GM21786 (cell line): ENCODE data around the gene FRAS1.
"Not testable (repeated sequence)": the region's sequence is repeated elsewhere in the genome, so short reads cannot be mapped to it uniquely, and the experiment has no call there.

Source experiments
- ATAC-seq: cut with Tn5 transposase; IDR thresholded peaks from one replicate; pipeline ENCODE4 v1.9.1; 2021; ENCODE audit not compliant: unreplicated experiment

FRAS1 gene

GRCh38 chr4:78207951-78208350, 150.8 kb downstream of the FRAS1 start:
- ATAC-seq, result no peak

- not testable (repeated sequence) for ATAC-seq
Measured at GRCh38 chr4:78208896-78209295, 151.8 kb downstream of the FRAS1 start.

GRCh38 chr4:78210694-78211410, 153.7 kb downstream of the FRAS1 start:
- no peak for ATAC-seq

- no peak for ATAC-seq
Measured at GRCh38 chr4:78213218-78213617, 156.1 kb downstream of the FRAS1 start.

GRCh38 chr4:78214078-78214477, 157.0 kb downstream of the FRAS1 start:
- ATAC-seq, result no peak

- ATAC-seq, result no peak
Measured at GRCh38 chr4:78217557-78217956, 160.4 kb downstream of the FRAS1 start.

- no peak for ATAC-seq
Measured at GRCh38 chr4:78218260-78218659, 161.1 kb downstream of the FRAS1 start.

GRCh38 chr4:78219825-78220224, 162.7 kb downstream of the FRAS1 start:
- ATAC-seq, result no peak

- ATAC-seq, result no peak
Measured at GRCh38 chr4:78220283-78220682, 163.2 kb downstream of the FRAS1 start.

- ATAC-seq, result no peak
Measured at GRCh38 chr4:78222575-78223186, 165.6 kb downstream of the FRAS1 start.

GRCh38 chr4:78225236-78225635, 168.1 kb downstream of the FRAS1 start:
- no peak for ATAC-seq

GRCh38 chr4:78226279-78226678, 169.2 kb downstream of the FRAS1 start:
- ATAC-seq, result no peak

GRCh38 chr4:78227411-78228057, 170.4 kb downstream of the FRAS1 start:
- no peak for ATAC-seq

GRCh38 chr4:78235800-78236199, 178.7 kb downstream of the FRAS1 start:
- ATAC-seq, result no peak

- ATAC-seq, result no peak
Measured at GRCh38 chr4:78237360-78237759, 180.2 kb downstream of the FRAS1 start.

GRCh38 chr4:78242071-78242470, 184.9 kb downstream of the FRAS1 start:
- ATAC-seq, result no peak

- no peak for ATAC-seq
Measured at GRCh38 chr4:78244705-78245485, 187.8 kb downstream of the FRAS1 start.

GRCh38 chr4:78247536-78248285, 190.6 kb downstream of the FRAS1 start:
- ATAC-seq, result no peak

GRCh38 chr4:78250500-78250899, 193.4 kb downstream of the FRAS1 start:
- ATAC-seq, result no peak

- ATAC-seq, result not testable (repeated sequence)
Measured at GRCh38 chr4:78252773-78253172, 195.7 kb downstream of the FRAS1 start.

- no peak for ATAC-seq
Measured at GRCh38 chr4:78254893-78255292, 197.8 kb downstream of the FRAS1 start.
